ENCODE measurements around the gene LIN7B. TPM values are rescaled to one million over a fixed set of nuclear protein-coding genes. Genes with fewer than 3 reads are reported as not detected.
"Not testable (repeated sequence)": the region's sequence is repeated elsewhere in the genome, so short reads cannot be mapped to it uniquely, and the experiment has no call there.

LIN7B gene, protein sequence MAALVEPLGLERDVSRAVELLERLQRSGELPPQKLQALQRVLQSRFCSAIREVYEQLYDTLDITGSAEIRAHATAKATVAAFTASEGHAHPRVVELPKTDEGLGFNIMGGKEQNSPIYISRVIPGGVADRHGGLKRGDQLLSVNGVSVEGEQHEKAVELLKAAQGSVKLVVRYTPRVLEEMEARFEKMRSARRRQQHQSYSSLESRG
- total RNA-seq (2014; rRNA removed; shearing (Covaris generic)) = 5.6 and 6.4 TPM in 2 replicates
- 8.4 and 14.1 TPM in 2 replicates for polyA plus RNA-seq (2015; cell fraction: cytosol; rRNA removed)
- polyA plus RNA-seq (2015; cell fraction: nucleus; rRNA removed) = 12.4 and 15.9 TPM in 2 replicates

DNA sequence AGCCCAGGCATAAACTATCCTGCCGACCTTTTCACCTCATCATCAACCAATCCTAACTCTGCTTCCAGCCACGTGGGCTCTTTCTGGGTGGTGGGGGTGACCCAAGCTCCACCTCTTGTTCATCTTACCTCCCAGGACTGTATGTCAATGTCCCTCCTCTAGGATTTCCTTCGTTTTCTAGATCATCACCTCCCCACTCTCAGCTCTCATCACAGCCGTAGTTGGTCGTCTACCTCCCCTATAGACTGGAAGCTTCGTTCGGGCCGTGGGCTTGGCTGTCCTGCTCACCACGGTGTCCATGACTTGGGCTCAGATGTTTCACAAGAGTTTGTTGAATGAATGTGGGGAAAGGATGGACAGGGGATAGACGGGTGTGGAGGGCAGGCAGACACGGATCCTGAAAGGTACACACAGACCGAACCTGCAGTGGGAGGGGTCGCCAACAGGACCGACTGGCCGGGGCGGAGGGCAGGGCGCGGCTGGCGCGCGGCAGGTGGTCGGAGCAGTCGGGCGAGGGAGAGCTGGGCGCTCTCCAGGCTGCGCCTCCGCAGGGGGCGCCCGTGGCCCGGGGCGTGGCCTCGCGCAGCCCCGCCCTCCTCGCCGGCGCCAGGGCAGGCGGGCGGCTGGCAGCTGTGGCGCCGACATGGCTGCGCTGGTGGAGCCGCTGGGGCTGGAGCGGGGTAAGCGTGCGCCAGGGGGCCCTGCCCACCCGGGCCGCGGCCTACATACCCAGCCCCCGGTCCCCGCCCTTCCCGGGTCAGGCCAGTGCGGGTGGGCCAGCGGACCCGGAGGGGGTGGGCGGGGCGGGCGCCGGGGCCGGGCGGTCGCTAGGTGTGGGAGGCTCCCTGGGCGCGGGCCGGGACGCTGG is at the start of gene LIN7B:
TSS of gene LIN7B (plus strand) at position 609 of the 868 bp plus-strand sequence. CDS start at position 644, 35 bp downstream.
- in situ Hi-C loops (cut with HindIII; ENCODE audit: low pct_unique_long_range_greater_than_20kb, low sequenced_read_pairs) = no loop called here

DNA sequence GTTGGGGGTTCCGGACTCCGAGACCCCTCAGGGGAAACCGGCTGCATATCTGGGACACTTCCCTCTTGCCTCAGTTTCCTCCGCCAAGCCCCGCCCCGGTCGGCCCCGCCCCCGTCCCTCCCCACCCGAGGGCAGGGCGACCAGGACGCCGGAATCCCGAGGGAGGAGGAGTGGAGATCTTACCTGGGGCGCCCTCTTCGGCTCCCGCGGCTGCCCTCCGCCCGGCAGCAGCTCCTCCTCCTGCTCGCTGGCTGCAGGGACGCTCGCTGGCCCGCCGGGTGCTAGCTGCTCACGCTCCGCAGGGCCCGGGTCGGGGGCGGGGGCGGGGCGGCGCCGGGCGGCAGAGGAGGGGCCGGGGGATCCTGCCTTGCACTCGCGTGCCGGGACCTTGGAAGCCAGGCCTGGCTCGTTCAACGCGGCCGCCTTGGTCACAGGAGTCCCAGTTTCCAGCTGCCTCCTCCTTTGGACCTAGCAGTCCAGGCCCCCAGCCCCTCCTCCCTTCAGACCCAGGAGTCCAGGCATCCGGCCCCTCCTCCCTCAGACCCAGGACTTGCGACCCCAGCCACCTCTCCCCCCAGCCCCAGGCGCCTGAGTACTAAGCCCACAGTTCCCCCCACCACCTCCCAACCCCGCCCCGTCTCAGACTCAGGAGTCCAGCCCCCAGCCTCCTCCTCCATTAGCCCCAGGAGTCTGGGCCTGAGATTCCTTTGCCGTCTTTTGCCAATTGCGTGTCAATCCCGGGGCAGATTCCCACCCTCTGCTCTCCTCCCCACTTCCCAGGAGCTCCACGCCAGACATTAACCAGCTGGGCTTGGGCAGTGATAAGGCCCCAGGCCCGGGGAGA is 49.2 kb upstream of the LIN7B start, which contains the start of gene NTF4:
TSS of gene NTF4 (minus strand) at position 51 of the 844 bp plus-strand sequence. CDS start 2,821 bp downstream, outside the sequence.
- in situ Hi-C loops (cut with HindIII; ENCODE audit: low pct_unique_long_range_greater_than_20kb, low sequenced_read_pairs) = no loop called here

More for the DNA sequence above, at the start of gene LIN7B:
- peak; percentile 66 for DNase-seq (ENCODE audit: low read depth, low spot score)

DNA sequence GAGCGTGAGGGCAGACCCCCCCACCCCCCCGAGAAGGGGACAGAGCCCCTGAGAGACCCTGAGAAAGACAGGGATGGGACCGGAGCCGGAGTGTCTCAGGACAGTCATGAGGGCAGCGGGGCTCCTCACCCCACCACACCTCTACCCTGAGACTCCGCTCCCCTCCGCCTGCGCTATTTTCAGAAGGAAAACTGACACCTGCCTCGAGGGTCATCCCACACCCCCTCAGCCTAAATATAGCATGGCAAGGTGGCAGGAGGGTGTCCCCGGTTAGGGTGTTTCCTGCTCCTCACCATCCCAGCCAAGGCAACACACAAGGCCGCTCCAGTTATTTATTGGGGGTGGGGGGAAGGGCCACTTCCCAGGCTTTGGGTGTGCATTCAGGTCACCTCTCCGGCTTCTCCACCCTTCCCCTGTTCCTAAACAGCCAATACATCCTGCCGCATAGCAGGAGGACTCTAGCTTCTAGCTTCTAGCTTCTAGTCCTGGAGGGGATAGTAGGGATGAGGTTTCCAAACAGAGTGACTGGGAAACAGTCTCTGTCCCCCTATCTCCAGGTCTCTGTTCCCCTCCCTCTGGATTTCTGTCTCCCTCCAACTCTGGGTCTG is 48.2 kb upstream of the LIN7B start:
- in situ Hi-C loops (cut with HindIII; ENCODE audit: low pct_unique_long_range_greater_than_20kb, low sequenced_read_pairs) = no loop called here
- DNase-seq (ENCODE audit: low read depth, low spot score) = no peak

More for the DNA sequence above, 49.2 kb upstream of the LIN7B start, which contains the start of gene NTF4:
- DNase-seq (ENCODE audit: low read depth, low spot score) = peak; percentile 6

DNA sequence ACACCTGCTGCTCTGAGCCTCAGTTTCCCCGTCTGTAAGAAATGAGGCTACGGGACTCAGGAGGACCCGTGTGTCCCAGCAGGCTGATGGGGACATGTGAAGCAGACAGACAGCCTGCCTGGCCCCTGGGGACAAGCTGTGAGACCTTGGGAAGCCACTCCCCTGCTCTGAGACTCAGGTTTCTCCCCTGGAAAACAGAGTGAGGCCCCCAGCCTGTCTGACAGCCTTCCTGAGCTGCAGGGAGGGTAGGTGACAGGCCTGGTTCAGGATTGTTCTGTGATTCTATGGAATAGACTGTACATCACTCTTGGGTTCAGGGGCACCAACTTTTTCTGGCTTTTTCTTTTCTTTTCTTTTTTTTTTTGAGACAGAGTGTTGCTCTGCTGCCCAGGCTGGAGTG is 46.6 kb upstream of the LIN7B start:
- DNase-seq (ENCODE audit: low read depth, low spot score) = no peak
- in situ Hi-C loops (cut with HindIII; ENCODE audit: low pct_unique_long_range_greater_than_20kb, low sequenced_read_pairs) = no loop called here

DNA sequence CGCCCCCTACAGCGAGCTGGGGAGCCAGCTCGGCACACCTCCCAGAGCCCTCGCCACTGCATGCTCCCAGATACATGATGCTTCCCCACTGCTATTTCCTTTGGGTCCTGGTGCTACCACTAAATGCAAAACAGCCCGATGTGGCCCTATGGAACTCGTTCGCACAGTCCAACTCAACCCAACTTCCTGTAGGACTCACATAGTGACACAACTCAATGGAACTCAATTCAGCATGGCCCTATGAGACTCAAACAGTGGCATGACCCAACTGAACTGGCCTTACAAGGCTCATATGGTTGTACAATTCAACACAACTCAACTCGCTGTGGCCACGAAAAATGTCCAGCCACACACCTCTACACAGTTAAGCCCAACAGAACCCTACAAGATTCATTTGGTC is 45.1 kb upstream of the LIN7B start:
- DNase-seq (ENCODE audit: low read depth, low spot score) = no peak
- in situ Hi-C loops (cut with HindIII; ENCODE audit: low pct_unique_long_range_greater_than_20kb, low sequenced_read_pairs) = no loop called here

DNA sequence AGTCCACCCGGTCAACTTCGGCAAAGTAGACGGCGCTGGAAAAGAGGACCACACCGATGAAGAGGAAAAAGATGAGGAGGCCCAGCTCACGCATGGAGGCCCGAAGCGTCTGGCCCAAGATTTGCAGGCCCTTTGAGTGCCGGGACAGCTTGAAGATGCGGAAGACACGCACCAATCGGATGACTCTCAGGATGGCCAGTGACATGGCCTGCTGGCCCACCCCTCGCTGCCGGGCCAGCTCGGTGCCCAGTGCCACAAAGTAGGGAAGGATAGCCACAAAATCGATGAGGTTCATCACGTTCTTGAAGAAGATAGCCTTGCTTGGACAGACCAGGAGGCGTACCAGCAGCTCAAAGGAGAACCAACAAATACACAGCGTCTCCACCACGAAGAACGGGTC is 43.8 kb upstream of the LIN7B start:
- in situ Hi-C loops (cut with HindIII; ENCODE audit: low pct_unique_long_range_greater_than_20kb, low sequenced_read_pairs) = no loop called here
- DNase-seq (ENCODE audit: low read depth, low spot score) = no peak

DNA sequence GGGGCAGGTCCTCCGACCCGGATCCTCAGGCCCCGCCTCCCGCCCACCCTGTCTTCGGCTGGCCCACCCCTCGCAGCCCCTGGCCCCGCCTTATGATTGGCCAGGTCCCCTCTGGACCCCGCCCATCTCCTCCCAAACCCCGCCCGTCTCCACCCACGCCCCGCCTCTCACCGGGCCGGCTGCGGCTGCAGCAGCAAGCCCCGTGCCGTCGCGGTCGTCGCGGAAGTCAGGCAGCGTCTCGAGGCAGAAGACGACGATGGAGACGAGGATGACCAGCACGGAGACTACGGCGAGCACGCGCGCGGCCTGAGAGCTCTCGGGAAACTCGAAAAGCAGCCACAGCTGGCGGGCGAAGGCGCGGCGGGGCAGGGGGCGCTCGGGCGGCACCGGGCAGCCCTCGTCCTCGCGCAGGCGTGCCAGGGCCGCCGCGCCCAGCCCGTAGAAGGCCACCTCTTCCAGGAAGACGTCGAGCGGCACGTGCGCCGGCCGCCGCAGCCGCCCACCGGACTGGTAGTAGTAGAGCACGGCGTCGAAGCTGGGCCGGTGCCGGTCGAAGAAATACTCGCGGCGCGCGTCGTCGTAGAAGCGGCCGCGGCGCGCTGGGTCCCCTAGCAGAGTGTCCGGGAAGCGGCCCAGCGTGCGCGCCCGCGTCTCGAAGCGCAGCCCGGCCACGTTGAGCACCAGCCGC is 42.2 kb upstream of the LIN7B start:
- in situ Hi-C loops (cut with HindIII; ENCODE audit: low pct_unique_long_range_greater_than_20kb, low sequenced_read_pairs) = no loop called here
- DNase-seq (ENCODE audit: low read depth, low spot score) = no peak

DNA sequence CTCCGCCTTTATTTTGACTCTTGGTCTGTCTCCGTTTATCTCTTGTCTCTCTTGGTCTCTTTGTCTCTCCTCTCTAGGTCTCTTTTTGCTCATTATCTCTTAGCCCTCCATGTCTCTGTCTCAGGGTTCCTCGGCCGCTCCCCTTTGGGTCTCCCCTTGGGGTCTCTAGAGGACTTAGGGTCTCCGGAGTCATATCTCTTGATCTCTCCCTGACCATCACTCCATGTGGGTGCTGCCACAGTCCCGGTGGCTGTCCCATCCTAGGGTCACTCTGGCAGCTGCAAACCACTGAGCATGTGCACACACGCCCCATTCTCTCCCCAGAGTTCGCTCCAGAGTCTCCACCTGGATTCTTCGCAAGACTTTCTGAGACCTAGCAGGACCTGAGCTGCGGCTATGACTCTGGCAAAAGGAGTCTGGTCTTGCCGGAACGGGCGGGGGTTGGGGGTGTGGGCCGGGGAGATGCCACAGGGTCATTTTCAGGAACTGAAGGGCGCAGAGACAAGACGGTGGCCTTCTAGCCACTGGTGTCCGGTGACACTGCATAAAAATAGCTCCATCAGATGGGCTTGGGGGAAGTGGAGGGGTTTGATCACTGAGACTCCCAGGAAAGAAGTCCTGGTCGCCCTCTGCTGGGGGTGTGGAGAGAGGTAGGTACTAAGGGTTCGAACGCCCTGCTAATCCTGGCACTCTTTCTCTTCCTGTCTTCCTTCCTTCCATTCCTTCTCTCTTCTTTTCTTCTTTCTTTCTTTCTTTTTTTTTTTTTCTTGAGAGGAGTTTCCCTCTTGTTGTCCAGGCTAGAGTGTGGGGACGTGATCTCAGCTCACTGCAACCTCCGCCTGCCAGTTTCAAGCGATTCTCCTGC is 40.4 kb upstream of the LIN7B start:
- peak; percentile 61 for DNase-seq (ENCODE audit: low read depth, low spot score)
- in situ Hi-C loops (cut with HindIII; ENCODE audit: low pct_unique_long_range_greater_than_20kb, low sequenced_read_pairs) = no loop called here

DNA sequence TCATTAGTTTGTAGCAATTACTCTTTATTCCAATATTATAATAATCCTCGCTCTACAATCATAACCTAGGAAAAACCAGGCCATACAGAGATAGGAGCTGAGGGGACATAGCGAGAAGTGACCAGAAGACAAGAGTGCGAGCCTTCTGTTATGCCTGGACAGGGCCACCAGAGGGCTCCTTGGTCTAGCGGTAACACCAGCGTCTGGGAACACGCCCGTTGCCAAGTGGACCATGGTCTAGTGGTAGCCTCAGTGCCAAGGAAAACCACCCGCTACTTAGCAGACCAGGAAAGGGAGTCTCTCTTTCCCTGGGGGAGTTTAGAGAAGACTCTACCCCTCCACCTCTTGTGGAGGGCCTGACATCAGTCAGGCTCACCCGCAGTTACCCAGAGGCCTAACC is 39.3 kb upstream of the LIN7B start:
- in situ Hi-C loops (cut with HindIII; ENCODE audit: low pct_unique_long_range_greater_than_20kb, low sequenced_read_pairs) = not testable (repeated sequence)
- DNase-seq (ENCODE audit: low read depth, low spot score) = peak; percentile 66

DNA sequence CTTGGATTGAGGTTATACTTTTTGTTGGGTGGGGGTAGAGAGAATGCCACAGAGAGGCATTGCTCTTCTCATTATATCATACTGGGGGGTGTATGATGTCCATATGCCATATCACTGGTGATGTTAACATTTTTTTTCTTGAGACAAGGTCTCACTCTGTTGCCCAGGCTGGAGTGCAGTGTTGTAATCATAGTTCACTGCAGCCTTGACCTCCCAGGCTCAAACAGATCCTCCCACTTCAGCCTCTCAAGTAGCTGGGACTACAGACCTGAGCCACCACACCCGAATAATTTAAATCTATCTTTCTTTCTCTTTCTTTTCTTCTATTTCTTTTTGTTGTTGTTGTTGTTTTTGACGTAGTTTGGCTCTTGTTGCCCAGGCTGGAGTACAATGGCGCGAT is 33.8 kb upstream of the LIN7B start:
- DNase-seq (ENCODE audit: low read depth, low spot score) = no peak
- in situ Hi-C loops (cut with HindIII; ENCODE audit: low pct_unique_long_range_greater_than_20kb, low sequenced_read_pairs) = no loop called here

DNA sequence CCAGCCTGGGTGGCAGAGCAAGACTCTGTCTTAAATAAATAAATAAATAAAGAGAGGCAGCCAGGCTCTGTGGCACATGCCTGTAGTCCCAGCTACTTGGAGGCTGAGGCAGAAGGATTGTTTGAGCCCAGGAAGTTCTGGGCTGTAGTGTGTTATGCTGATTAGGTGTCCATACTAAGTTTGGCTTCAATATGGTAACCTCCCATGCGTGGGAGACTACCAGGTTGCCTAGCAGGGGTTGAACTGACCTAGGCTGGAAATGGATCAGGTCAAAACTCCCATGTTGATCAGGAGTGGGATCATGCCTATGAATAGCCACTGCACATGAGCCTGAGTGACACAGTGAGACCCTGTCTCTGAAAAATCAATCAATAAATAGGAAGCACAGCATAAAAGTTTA is 32.9 kb upstream of the LIN7B start:
- in situ Hi-C loops (cut with HindIII; ENCODE audit: low pct_unique_long_range_greater_than_20kb, low sequenced_read_pairs) = no loop called here
- DNase-seq (ENCODE audit: low read depth, low spot score) = no peak

DNA sequence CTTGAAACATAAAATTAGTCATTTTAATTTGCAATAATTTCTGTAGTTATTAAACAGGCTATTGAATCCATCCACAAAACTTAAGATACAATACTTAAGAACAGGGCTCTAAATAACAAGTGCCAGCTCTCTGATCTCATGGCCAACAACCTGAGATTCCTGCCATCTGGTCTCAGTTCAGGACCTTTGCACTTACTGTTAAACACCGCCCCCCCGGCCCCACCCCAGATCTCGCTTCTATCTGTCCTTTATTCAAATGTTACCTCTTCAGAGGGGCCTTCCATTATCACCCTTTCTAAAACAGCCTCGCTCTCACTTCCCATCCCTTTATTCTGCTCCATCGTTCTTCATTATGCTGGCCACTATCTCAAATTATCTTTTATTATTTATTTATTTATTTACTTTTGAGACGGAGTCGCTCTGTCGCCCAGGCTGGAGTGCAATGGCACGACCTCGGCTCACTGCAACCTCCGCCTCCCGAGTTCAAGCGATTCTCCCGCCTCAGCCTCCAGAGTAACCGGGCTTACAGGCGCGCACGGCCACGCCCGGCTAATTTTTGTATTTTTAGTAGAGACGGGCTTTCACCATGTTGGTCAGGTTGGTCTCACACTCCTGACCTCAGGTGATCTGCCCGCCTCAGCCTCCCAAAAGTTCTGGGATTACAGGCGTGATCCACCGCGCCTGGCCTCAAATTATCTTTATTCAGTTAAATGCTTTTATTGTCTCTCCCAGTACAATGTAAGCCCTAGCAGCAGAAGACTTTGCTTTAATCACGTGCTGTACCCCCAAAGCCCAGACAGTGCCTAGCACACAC is 29.8 kb upstream of the LIN7B start:
- DNase-seq (ENCODE audit: low read depth, low spot score) = no peak
- in situ Hi-C loops (cut with HindIII; ENCODE audit: low pct_unique_long_range_greater_than_20kb, low sequenced_read_pairs) = no loop called here

DNA sequence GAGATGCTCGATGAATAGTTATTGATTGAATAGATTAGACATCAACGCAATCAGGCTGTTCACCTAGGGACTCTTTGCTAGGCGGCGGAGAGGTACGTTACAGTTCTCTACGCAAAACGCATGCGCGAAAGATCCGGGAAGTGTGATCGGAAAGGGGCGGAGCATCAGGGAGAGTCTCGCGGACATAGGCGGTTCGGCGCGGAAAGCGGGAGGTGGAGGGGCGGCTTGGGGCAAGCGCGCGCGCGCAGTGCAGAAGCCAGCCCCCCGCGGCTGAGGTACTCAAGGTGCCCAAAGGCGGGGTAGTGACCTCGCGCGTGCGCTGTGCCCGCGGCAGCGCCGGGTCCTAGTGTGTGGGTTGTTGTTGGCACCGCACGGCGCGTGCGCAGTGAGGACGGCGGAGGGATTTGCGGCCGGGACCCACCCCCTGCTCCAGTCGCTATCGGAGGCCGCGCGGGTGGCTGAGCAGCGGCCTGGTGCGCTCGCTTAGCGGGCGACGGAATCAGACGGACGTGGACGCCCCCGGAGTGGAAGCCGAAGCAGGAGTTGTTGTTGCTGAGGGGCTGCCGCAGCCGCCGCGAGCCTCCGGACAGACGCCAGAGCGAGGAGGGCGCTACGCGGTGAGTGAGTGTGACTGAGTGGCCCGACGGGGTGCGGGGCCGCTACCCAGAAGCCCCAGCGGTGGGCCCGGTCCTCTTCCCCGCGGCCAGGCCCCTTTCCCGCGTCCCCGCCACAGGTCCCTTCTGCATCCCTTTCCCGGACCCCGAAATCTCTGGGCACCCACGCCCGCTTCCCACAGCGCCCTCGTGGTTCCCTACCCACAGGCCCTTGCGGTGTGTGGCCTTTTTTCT is 28.9 kb upstream of the LIN7B start, which contains the start of gene SNRNP70:
TSS of gene SNRNP70 (plus strand) at position 432 of the 848 bp plus-strand sequence. CDS start 964 bp downstream, outside the sequence.
- DNase-seq (ENCODE audit: low read depth, low spot score) = peak; percentile 98
- in situ Hi-C loops (cut with HindIII; ENCODE audit: low pct_unique_long_range_greater_than_20kb, low sequenced_read_pairs) = no loop called here

DNA sequence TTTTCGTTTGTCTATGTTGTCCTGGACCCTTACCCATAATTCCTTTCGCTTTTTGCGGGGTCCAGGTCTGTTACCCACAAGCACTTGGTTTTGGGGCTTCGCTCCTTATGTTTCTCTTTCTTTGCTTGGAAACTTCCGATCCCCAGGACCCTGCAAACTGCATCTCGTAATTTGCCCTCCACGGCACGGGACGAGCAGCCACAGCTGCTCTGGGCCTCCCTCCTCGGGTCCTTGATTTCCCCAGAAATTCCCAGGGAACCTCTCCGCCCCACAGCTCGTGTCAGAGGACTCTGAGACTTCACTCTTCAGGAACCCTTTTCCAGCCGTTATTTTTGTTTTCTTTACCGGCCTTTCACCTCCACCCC is 28.3 kb upstream of the LIN7B start:
- in situ Hi-C loops (cut with HindIII; ENCODE audit: low pct_unique_long_range_greater_than_20kb, low sequenced_read_pairs) = no loop called here

More for the DNA sequence above, 28.3 kb upstream of the LIN7B start:
- DNase-seq (ENCODE audit: low read depth, low spot score) = no peak
